Measurements from ENCODE around the gene RPS15A.

DNA sequence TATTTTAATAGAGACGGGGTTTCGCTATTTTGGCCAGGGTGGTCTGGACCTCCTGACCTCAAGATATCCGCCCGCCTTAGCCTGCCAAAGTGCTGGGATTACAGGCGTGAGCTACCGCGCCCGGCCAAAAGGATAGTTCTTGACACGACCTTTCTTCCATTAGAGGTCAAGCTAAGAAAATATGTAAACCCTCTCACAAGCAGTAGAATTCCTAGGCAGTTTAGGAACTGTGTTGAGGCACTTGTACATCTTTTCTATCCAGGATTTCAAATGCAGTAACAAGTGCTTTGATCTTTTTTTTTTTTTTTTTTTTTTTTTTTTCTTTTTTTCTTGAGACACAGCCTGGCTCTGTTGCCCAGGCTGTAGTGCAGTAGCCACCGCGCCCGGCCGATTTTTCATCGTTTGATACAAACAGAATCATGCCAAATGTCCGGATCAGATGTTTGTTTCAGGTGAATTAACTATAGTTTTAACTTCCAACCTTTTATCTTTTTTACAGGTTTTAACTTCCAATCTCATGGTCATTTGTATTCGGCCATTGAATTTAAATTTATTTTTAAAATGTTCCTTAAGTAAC, 12.7 kb upstream of the RPS15A start:
- TF ChIP-seq POLR2AphosphoS5 (IDR thresholded peaks at IDR 0.05; ENCODE audit: low read depth, low read length) (no peak), POLR2A (IDR thresholded peaks at IDR 0.05; ENCODE audit: low read depth, low read length) (no peak)

Data from GM12892 (cell line).